Measurements from ENCODE around the gene CAPN5. TPM values are rescaled to one million over a fixed set of nuclear protein-coding genes. Genes with fewer than 3 reads are reported as not detected.

CAPN5 gene
- total RNA-seq, 1 experiment from 2014 or later, result 22.3 TPM

DNA sequence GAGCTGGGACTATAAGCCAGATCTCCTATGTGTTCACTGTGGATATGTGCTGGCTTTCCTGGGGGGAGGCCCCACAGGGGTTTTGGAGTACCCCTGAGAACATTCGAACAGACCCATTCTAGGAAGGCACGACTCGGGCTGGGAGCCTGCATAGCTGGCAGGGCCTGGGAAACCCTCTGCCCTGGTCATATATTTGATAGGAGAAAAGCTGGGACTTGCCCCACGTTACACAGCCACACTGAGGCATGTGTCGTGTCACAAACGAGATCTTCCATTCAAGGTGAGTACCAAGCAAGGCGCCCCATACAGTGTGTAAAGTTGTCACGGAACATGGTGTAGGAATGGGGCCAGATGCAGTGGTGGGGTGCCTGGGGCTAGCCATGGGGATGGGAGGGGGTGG, 72.4 kb downstream of the CAPN5 start:
- H3K4me1 Mint-ChIP-seq (ENCODE audit: low read depth, unreplicated experiment), result peaks cover 13% of the 10 kb centered on the region
- H3K36me3 Mint-ChIP-seq (ENCODE audit: insufficient read depth, unreplicated experiment), result no peaks in the 10 kb centered on the region
- no TSS peak for BruUV-seq (replicated peaks)
- no peak overlapping the region for H3K4me3 Mint-ChIP-seq (ENCODE audit: low read depth, unreplicated experiment)
- CTCF ChIA-PET, result no interaction called here
- DNase-seq, result no peak
- intact Hi-C loops (cut with micrococcal nuclease; ENCODE audit: unreplicated experiment), result no loop called here
- H3K27ac Mint-ChIP-seq (ENCODE audit: unreplicated experiment), result no peak overlapping the region
- peaks cover 23% of the 10 kb centered on the region for H3K27me3 Mint-ChIP-seq (ENCODE audit: unreplicated experiment)
- no peaks in the 10 kb centered on the region for H3K9me3 Mint-ChIP-seq (ENCODE audit: low read depth, unreplicated experiment)
- TF ChIP-seq, protein P1, sequence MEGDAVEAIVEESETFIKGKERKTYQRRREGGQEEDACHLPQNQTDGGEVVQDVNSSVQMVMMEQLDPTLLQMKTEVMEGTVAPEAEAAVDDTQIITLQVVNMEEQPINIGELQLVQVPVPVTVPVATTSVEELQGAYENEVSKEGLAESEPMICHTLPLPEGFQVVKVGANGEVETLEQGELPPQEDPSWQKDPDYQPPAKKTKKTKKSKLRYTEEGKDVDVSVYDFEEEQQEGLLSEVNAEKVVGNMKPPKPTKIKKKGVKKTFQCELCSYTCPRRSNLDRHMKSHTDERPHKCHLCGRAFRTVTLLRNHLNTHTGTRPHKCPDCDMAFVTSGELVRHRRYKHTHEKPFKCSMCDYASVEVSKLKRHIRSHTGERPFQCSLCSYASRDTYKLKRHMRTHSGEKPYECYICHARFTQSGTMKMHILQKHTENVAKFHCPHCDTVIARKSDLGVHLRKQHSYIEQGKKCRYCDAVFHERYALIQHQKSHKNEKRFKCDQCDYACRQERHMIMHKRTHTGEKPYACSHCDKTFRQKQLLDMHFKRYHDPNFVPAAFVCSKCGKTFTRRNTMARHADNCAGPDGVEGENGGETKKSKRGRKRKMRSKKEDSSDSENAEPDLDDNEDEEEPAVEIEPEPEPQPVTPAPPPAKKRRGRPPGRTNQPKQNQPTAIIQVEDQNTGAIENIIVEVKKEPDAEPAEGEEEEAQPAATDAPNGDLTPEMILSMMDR (IDR thresholded peaks at IDR 0.05; ENCODE audit: unreplicated experiment), result no peak

DNA sequence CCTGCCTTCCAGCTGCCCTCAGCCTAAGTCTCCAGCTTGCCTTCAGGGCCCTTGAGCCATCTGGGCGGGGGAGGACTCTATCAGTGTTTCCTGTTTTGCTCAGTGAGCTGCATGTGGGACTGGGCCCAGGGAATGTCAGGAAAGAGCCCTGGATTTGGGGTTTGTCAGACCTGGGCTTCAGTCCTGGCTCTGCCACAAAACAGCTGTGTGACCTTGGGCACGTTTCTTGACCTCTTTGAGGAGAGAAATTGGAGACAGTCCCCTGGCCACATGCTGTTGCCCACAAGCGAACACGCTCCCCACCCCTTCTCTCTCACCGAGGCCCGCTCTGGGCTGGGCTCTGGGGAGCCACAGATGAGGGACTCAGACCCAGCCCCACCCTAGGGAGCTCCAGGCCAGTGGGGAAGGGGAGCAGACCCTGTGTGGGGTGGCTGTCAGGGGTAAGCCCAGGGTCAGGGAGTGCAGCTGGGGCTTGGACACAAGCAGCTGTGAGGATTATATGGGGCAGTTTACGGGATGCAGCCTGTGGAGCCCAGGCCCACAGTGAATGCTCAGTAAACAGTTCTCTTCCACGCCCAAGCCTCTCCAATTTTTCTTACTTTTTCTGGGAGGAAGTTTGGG, 73.6 kb downstream of the CAPN5 start:
- Mint-ChIP-seq H3K27ac (ENCODE audit: unreplicated experiment) (no peak overlapping the region), H3K4me3 (ENCODE audit: low read depth, unreplicated experiment) (no peak overlapping the region), H3K36me3 (ENCODE audit: insufficient read depth, unreplicated experiment) (no peaks in the 10 kb centered on the region), H3K27me3 (ENCODE audit: unreplicated experiment) (peaks cover 24% of the 10 kb centered on the region), H3K4me1 (ENCODE audit: low read depth, unreplicated experiment) (peaks cover 19% of the 10 kb centered on the region), H3K9me3 (ENCODE audit: low read depth, unreplicated experiment) (no peaks in the 10 kb centered on the region)
- no peak for DNase-seq
- no TSS peak for BruUV-seq (replicated peaks)
- intact Hi-C loops (cut with micrococcal nuclease; ENCODE audit: unreplicated experiment), result no loop called here
- CTCF ChIA-PET, result interaction anchor here (0.6 kb wide), 1 partner anchor 709 kb away, joined by 3 read pairs; no protein-coding TSS in a partner anchor
- TF ChIP-seq, protein P1 (IDR thresholded peaks at IDR 0.05; ENCODE audit: unreplicated experiment), result no peak

DNA sequence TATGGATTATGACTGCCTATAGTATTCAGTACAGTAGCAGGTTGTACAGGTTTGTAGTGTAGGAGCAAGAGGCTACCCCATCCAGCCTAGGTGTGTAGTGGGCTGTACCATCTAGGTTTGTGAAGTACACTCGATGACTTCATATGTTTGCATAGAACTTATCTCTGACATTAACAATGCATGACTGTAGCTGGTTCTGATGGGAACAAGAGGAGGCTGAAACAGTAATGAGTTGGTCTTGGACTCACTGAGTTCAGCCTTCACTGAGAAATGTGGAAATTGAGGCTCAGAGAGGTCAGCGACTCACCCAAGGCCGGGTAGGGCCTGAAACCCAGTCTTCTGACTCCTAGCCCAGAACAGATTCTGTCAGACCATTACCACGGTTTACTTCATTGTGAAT, 74.3 kb downstream of the CAPN5 start:
- DNase-seq, result no peak
- Mint-ChIP-seq H3K27ac (ENCODE audit: unreplicated experiment) (no peak overlapping the region), H3K4me3 (ENCODE audit: low read depth, unreplicated experiment) (no peak overlapping the region), H3K4me1 (ENCODE audit: low read depth, unreplicated experiment) (peaks cover 17% of the 10 kb centered on the region), H3K27me3 (ENCODE audit: unreplicated experiment) (peaks cover 27% of the 10 kb centered on the region), H3K9me3 (ENCODE audit: low read depth, unreplicated experiment) (no peaks in the 10 kb centered on the region), H3K36me3 (ENCODE audit: insufficient read depth, unreplicated experiment) (no peaks in the 10 kb centered on the region)
- CTCF ChIA-PET, result interaction anchor here (0.6 kb wide), 1 partner anchor 710 kb away, joined by 3 read pairs; no protein-coding TSS in a partner anchor
- BruUV-seq (replicated peaks), result no TSS peak
- intact Hi-C loops (cut with micrococcal nuclease; ENCODE audit: unreplicated experiment), result no loop called here
- TF ChIP-seq, protein P1 (IDR thresholded peaks at IDR 0.05; ENCODE audit: unreplicated experiment), result no peak

DNA sequence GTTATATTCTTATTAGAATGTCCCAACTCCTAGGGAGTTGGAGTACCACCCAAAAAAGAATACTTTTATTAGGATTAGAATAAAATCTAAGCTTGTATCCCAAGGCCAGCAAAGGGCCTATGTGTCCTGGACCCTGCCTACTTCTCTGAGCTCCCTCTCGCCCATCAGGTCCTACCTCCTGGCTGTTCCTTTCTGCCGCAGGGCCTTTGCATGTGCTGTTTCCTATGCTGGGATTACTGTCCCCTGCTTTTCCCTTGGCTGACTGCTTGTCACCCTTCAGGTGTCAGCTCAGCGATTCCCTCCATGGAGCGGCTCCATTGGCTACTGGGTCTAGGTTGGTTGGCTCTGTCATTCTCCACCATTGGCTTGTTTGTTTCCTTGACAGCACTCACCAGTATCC, 74.7 kb downstream of the CAPN5 start:
- TF ChIP-seq, protein P1 (IDR thresholded peaks at IDR 0.05; ENCODE audit: unreplicated experiment), result no peak
- CTCF ChIA-PET, result no interaction called here
- Mint-ChIP-seq H3K27ac (ENCODE audit: unreplicated experiment) (no peak overlapping the region), H3K9me3 (ENCODE audit: low read depth, unreplicated experiment) (no peaks in the 10 kb centered on the region), H3K36me3 (ENCODE audit: insufficient read depth, unreplicated experiment) (no peaks in the 10 kb centered on the region), H3K4me1 (ENCODE audit: low read depth, unreplicated experiment) (peaks cover 12% of the 10 kb centered on the region), H3K4me3 (ENCODE audit: low read depth, unreplicated experiment) (no peak overlapping the region), H3K27me3 (ENCODE audit: unreplicated experiment) (peaks cover 27% of the 10 kb centered on the region)
- intact Hi-C loops (cut with micrococcal nuclease; ENCODE audit: unreplicated experiment), result no loop called here
- DNase-seq, result no peak
- BruUV-seq (replicated peaks), result no TSS peak

Measured in Calu3 (cell line).